Effector memory CD4-positive, alpha-beta T cell (primary cell): ENCODE data around the gene NUDT14.

Source experiments
- DNase-seq, 3 donors: peaks; one replicate each; pipeline ENCODE4 v3.0.0-alpha.2; 2020
- H3K27ac ChIP-seq: 2 replicates; pipeline ENCODE4 v1.7.0; 2013; ENCODE audit warnings: mild to moderate bottlenecking, low read length, moderate library complexity; ENCODE audit not compliant: insufficient read depth, poor library complexity, severe bottlenecking
- H3K27me3 ChIP-seq: replicated peaks from 2 replicates; pipeline ENCODE4 v1.7.0; 2013; ENCODE audit warnings: mild to moderate bottlenecking, low read length; ENCODE audit not compliant: insufficient read depth, control insufficient read depth, poor library complexity, severe bottlenecking
- H3K36me3 ChIP-seq: 2 replicates; pipeline ENCODE4 v1.7.0; 2013; ENCODE audit warnings: mild to moderate bottlenecking, low read length, moderate library complexity; ENCODE audit not compliant: control insufficient read depth, insufficient read depth
- H3K4me1 ChIP-seq: 2 replicates; pipeline ENCODE4 v1.7.0; 2013; ENCODE audit warnings: low read length, mild to moderate bottlenecking; ENCODE audit not compliant: control insufficient read depth, insufficient read depth, poor library complexity, severe bottlenecking
- H3K4me3 ChIP-seq: 2 replicates; pipeline ENCODE4 v1.7.0; 2013; ENCODE audit warnings: low read length, low read depth, mild to moderate bottlenecking; ENCODE audit not compliant: insufficient read depth, poor library complexity, severe bottlenecking
- H3K9me3 ChIP-seq: 2 replicates; pipeline ENCODE4 v1.7.0; 2013; ENCODE audit warnings: mild to moderate bottlenecking, low read length, moderate library complexity; ENCODE audit not compliant: control insufficient read depth

Gene NUDT14

GRCh38 chr14:105220699-105221597, 39.8 kb upstream of the NUDT14 start:
- peaks cover 63% of the 10 kb centered on the region for H3K36me3 ChIP-seq

GRCh38 chr14:105219753-105220152, 38.6 kb upstream of the NUDT14 start:
- DNase-seq = no peak
- Histone ChIP-seq H3K4me3 (no peak overlapping the region), H3K36me3 (peaks cover 52% of the 10 kb centered on the region), H3K27me3 (no peaks in the 10 kb centered on the region), H3K27ac (no peak overlapping the region), H3K4me1 (no peaks in the 10 kb centered on the region), H3K9me3 (no peaks in the 10 kb centered on the region)

More at GRCh38 chr14:105220699-105221597, 39.8 kb upstream of the NUDT14 start:
- no peak overlapping the region for H3K27ac ChIP-seq
- no peak overlapping the region for H3K4me3 ChIP-seq
- H3K27me3 ChIP-seq = no peaks in the 10 kb centered on the region
- H3K4me1 ChIP-seq = no peaks in the 10 kb centered on the region
- DNase-seq = no peak
- H3K9me3 ChIP-seq = no peaks in the 10 kb centered on the region

- no peaks in the 10 kb centered on the region for H3K4me1 ChIP-seq
- H3K4me3 ChIP-seq = no peak overlapping the region
- DNase-seq = no peak
- H3K27ac ChIP-seq = no peak overlapping the region
- peaks cover 47% of the 10 kb centered on the region for H3K36me3 ChIP-seq
- H3K27me3 ChIP-seq = no peaks in the 10 kb centered on the region
- H3K9me3 ChIP-seq = no peaks in the 10 kb centered on the region
Measured at GRCh38 chr14:105219043-105219612, 38.0 kb upstream of the NUDT14 start.

- Histone ChIP-seq H3K36me3 (peaks cover 43% of the 10 kb centered on the region), H3K9me3 (no peaks in the 10 kb centered on the region), H3K4me3 (no peak overlapping the region), H3K27me3 (no peaks in the 10 kb centered on the region), H3K27ac (no peak overlapping the region), H3K4me1 (no peaks in the 10 kb centered on the region)
- DNase-seq = no peak
Measured at GRCh38 chr14:105218611-105219010, 37.5 kb upstream of the NUDT14 start.

GRCh38 chr14:105217774-105218173, 36.7 kb upstream of the NUDT14 start:
- no peak overlapping the region for H3K27ac ChIP-seq
- H3K4me3 ChIP-seq = no peak overlapping the region
- no peaks in the 10 kb centered on the region for H3K27me3 ChIP-seq
- H3K36me3 ChIP-seq = peaks cover 43% of the 10 kb centered on the region
- H3K4me1 ChIP-seq = no peaks in the 10 kb centered on the region
- DNase-seq = no peak
- no peaks in the 10 kb centered on the region for H3K9me3 ChIP-seq

- peaks cover 44% of the 10 kb centered on the region for H3K36me3 ChIP-seq
- no peaks in the 10 kb centered on the region for H3K9me3 ChIP-seq
- H3K27ac ChIP-seq = no peak overlapping the region
- H3K27me3 ChIP-seq = no peaks in the 10 kb centered on the region
- H3K4me3 ChIP-seq = no peak overlapping the region
- H3K4me1 ChIP-seq = no peaks in the 10 kb centered on the region
- DNase-seq = no peak
Measured at GRCh38 chr14:105216490-105217247, 35.6 kb upstream of the NUDT14 start.

- Histone ChIP-seq H3K27ac (no peak overlapping the region), H3K27me3 (no peaks in the 10 kb centered on the region), H3K4me3 (no peak overlapping the region), H3K4me1 (no peaks in the 10 kb centered on the region), H3K36me3 (peaks cover 40% of the 10 kb centered on the region), H3K9me3 (no peaks in the 10 kb centered on the region)
- DNase-seq = no peak
Measured at GRCh38 chr14:105215602-105216001, 34.5 kb upstream of the NUDT14 start.

GRCh38 chr14:105214324-105214915, 33.3 kb upstream of the NUDT14 start:
- Histone ChIP-seq H3K27ac (no peak overlapping the region), H3K9me3 (no peaks in the 10 kb centered on the region), H3K4me3 (no peak overlapping the region), H3K27me3 (no peaks in the 10 kb centered on the region), H3K36me3 (peaks cover 33% of the 10 kb centered on the region), H3K4me1 (no peaks in the 10 kb centered on the region)
- no peak for DNase-seq

GRCh38 chr14:105213361-105213760, 32.2 kb upstream of the NUDT14 start:
- Histone ChIP-seq H3K36me3 (peaks cover 23% of the 10 kb centered on the region), H3K27me3 (no peaks in the 10 kb centered on the region), H3K4me1 (no peaks in the 10 kb centered on the region), H3K4me3 (no peak overlapping the region), H3K9me3 (no peaks in the 10 kb centered on the region), H3K27ac (no peak overlapping the region)
- no peak for DNase-seq
